Activated T-cell treated with anti-CD3 and anti-CD28 coated beads, Interleukin-2, amount 50 U/mL, for 4 hours (primary cell): ENCODE measurements around the gene DHX16. TPM values are rescaled to one million over a fixed set of nuclear protein-coding genes. Genes with fewer than 3 reads are reported as not detected.
A peak's percentile ranks its signal among the peaks of the same experiment; 100 is the strongest.

Experiments
- ATAC-seq, 2 donors: fragments of 200-7000 bp; cut with Tn5 transposase; one replicate each; pipeline ENCODE4 v1.10.0; 2021
- DNase-seq: peaks from one replicate; pipeline ENCODE4 v3.0.0-alpha.2; 2020
- H3K27me3 Mint-ChIP-seq: one replicate; pipeline ENCODE4 v1.8.0; 2021; ENCODE audit warnings: low read depth, mixed read lengths
- H3K36me3 Mint-ChIP-seq: one replicate; pipeline ENCODE4 v1.8.0; 2022; ENCODE audit warnings: mixed read lengths; ENCODE audit not compliant: insufficient read depth
- H3K4me1 Mint-ChIP-seq: one replicate; pipeline ENCODE4 v1.8.0; 2021; ENCODE audit warnings: low read depth, mixed read lengths
- H3K4me3 Mint-ChIP-seq: one replicate; pipeline ENCODE4 v1.8.0; 2021; ENCODE audit warnings: mild to moderate bottlenecking, moderate library complexity, mixed read lengths
- H3K9me3 Mint-ChIP-seq: one replicate; pipeline ENCODE4 v1.8.0; 2021; ENCODE audit warnings: mixed read lengths
- total RNA-seq, 3 donors: library from RNA; stranded (reverse); gene quantifications; one replicate each; pipeline ENCODE4 v1.2.1, GENCODE V29; 2021

The DHX16 gene
- total RNA-seq, 3 donors from 2014 or later, result 54.2 to 57.2 (median 54.8) TPM

DNA sequence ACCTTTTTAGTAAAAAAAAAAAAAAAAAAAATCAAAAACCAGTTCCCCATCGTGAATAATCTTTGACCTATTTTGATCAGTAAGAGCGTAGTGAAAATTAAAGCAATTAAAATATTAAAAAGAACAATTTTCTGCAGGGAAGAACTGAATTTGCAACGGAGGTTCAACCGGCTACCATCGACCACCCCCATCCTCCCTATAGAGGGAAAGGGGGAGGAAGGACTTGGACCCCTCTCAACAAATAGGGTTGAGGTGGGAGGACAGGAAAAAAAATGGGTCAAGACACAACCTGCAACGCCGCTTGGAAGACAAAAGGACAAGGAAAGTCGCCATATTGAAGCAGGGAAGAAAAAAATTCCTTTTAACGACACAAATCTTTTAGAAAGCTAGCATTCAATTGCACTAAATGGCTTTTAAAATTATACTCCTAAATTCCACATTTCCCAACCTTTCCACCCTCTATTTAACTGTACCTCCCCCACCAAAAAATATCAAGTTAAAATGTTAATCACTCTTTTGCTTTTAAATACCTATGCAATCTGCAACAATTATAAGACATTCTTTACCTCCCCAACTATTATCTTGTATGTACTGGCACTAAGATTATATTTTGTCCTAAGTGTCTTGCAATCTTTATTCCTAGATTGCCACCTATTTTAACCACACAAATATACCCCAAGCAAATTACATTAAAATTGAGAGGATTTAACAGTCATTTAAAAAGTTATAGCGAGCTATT lies 57.4 kb downstream of the DHX16 start:
- Mint-ChIP-seq H3K4me1 (peaks cover 52% of the 10 kb centered on the region), H3K4me3 (peak overlapping the region; percentile 90), H3K27me3 (no peaks in the 10 kb centered on the region), H3K36me3 (peaks cover 44% of the 10 kb centered on the region), H3K9me3 (no peaks in the 10 kb centered on the region)
- ATAC-seq, result no peak
- peak; percentile 21 for DNase-seq

DNA sequence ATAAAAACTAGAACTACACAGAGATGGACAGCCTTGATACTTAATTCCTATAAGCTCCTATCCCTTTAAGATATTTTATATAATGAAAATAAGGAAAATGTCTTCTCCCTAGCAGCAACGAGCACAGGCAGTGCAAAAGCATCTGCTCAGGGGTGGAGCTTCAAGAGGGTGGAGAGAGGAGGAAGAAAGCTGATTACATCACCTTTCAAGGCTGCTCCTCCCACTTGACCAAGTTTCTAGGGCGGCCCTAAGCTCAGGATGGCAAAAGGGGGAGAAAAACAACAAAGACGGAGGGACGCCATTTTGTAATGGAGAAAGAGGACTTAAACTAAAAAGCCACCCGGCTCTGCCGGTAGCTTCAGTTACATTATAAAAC lies 58.0 kb downstream of the DHX16 start:
- peaks cover 58% of the 10 kb centered on the region for H3K4me1 Mint-ChIP-seq
- H3K9me3 Mint-ChIP-seq, result no peaks in the 10 kb centered on the region
- DNase-seq (peak; percentile 76), ATAC-seq (peak; percentile 52 to 56)
- no peaks in the 10 kb centered on the region for H3K27me3 Mint-ChIP-seq
- peaks cover 44% of the 10 kb centered on the region for H3K36me3 Mint-ChIP-seq
- peak overlapping the region; percentile 90 for H3K4me3 Mint-ChIP-seq

DNA sequence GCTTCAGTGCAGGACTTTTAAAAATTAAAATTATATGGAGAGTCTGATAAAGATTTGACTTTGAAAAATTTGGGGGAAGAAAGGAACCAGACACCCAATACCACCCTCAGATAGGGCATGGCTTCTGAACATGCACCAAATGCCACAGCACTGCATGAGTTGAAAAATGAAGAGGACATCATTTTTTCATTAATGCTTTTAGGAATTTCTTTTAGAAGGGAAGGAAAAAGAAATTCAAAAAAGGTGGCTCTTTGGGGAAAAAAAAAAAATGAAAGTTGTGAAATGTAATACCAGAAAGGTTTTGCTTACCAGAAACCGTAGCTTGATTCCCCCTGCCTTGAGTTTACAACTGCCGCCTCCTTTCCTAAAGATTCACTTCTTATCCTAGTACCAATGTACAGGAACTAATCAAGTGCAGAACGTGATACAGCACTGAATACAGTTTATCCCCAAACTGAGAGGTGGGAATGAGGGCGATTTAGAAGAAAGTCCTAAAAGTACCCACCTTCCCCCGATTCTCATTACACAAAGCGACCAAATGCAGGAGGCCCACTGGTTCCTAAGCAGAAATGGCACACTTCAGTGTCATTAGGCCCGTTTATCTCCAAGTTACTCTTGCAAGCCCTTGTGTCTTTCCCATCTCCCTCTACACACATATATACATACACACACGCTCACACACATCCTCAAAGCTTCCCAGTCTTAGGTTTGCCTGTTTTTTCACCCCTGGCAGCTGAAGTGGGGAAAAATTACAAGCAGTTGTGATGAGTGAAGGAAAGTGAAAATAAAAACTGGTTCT lies 58.6 kb downstream of the DHX16 start:
- Mint-ChIP-seq H3K36me3 (peaks cover 44% of the 10 kb centered on the region), H3K4me1 (peaks cover 58% of the 10 kb centered on the region), H3K27me3 (no peaks in the 10 kb centered on the region), H3K9me3 (no peaks in the 10 kb centered on the region), H3K4me3 (peak overlapping the region; percentile 90)
- DNase-seq (no peak), ATAC-seq (no peak)

DNA sequence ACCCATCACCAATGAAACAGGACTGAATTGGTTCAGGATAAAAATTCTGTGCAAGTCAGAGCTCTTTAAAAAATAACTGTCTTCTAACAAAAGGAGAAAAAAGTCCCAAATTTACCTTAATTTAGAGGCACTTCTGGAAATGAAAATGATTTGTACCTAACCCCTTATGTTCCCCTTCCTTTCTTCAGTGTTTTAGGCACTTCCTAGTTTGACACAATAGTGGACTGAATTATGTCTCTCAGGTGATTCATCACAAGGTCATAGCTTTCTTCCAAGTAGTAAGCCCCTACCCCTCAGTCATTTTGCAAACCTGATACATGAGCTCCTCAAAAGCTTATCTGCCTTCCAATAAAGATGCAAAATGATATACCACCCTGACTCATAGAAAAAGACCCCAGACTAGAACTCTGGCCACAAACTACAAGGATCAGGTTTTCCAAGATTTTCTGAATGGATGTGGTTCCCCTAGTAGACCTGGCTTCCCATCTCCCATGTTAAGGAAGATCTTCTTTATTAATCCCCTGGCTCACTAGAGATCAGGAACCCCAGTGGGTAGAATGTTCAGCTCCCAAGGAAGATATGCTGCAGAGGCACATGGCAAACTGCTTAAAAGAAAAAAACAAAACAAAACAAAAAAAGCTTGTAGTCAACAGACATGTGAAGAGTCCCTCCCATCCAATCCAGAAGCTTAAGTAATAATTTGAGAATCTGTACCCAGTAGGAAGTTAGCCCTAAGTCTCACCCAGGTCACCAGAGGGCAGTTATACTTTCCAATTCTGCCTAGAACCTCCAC lies 59.4 kb downstream of the DHX16 start:
- Mint-ChIP-seq H3K9me3 (no peaks in the 10 kb centered on the region), H3K36me3 (peaks cover 43% of the 10 kb centered on the region), H3K4me3 (peak overlapping the region; percentile 90), H3K4me1 (peaks cover 58% of the 10 kb centered on the region), H3K27me3 (no peaks in the 10 kb centered on the region)
- ATAC-seq (peak in 1 of 2 donors; percentile 15), DNase-seq (no peak)

DNA sequence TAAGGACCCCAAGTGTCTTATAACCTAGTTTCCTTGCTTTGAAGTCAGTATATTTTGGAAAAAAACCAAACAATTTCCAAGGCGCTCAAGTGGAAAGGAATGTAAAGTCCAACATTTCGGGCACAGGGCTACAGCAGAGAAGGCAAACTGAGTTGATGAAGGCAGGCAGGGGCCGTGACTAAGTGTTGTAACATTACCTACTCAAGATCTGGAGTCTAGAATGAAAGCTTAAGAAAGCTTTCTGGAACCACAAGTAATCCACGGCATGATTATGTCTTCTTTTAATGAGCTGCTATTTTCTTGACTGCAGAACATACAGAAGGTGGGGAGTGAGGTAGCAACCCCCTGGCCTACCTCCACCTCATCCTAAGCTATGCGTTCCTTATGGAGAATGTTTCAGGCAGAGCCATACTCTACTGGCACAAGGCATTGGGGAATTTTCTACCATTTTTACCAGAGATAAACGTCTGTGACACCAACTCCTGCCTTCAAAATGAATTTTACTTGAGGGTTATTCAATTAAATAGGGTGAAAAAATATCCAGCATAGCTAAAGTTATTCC lies 60.0 kb downstream of the DHX16 start:
- peaks cover 56% of the 10 kb centered on the region for H3K4me1 Mint-ChIP-seq
- H3K36me3 Mint-ChIP-seq, result peaks cover 44% of the 10 kb centered on the region
- DNase-seq (no peak), ATAC-seq (no peak)
- peak overlapping the region; percentile 90 for H3K4me3 Mint-ChIP-seq
- H3K27me3 Mint-ChIP-seq, result no peaks in the 10 kb centered on the region
- H3K9me3 Mint-ChIP-seq, result no peaks in the 10 kb centered on the region

DNA sequence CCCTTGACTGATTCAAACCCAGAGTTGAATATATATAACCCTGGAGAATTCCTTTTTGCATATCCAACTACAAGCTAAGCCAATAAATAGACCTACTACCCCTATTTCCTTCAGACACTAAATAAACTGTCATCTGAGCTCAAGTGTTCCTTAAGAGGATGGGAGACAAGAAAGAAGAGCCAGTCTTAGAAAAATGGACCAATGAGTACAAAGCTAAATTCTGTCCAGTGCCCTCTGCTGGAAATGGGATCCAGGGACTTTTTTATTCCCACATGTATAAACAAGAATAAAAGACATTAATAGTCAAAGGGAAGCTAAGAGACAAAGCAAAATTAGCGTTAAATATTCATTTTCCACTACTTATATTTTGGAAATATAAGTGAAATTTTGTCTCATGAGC lies 60.6 kb downstream of the DHX16 start:
- Mint-ChIP-seq H3K9me3 (no peaks in the 10 kb centered on the region), H3K36me3 (peaks cover 49% of the 10 kb centered on the region), H3K4me1 (peaks cover 61% of the 10 kb centered on the region), H3K4me3 (peak overlapping the region; percentile 4), H3K27me3 (no peaks in the 10 kb centered on the region)
- ATAC-seq (no peak), DNase-seq (no peak)

DNA sequence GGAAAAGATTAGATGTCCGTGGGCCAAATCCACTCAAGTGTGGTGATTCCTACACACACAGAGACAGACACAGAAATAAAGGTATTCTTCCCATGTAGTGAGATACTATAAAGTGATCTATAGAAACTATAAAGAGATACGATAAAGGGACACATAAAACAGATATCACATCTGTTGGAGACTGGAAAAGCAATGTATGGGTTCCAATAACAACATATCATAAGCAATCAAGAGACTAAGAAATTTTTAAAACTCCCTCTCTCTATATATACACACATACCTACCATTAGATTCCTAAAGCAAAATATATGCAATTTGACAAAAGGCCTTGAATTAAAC lies 61.0 kb downstream of the DHX16 start:
- no peak overlapping the region for H3K4me3 Mint-ChIP-seq
- H3K36me3 Mint-ChIP-seq, result peaks cover 46% of the 10 kb centered on the region
- H3K27me3 Mint-ChIP-seq, result no peaks in the 10 kb centered on the region
- ATAC-seq (no peak), DNase-seq (no peak)
- no peaks in the 10 kb centered on the region for H3K9me3 Mint-ChIP-seq
- peaks cover 61% of the 10 kb centered on the region for H3K4me1 Mint-ChIP-seq

DNA sequence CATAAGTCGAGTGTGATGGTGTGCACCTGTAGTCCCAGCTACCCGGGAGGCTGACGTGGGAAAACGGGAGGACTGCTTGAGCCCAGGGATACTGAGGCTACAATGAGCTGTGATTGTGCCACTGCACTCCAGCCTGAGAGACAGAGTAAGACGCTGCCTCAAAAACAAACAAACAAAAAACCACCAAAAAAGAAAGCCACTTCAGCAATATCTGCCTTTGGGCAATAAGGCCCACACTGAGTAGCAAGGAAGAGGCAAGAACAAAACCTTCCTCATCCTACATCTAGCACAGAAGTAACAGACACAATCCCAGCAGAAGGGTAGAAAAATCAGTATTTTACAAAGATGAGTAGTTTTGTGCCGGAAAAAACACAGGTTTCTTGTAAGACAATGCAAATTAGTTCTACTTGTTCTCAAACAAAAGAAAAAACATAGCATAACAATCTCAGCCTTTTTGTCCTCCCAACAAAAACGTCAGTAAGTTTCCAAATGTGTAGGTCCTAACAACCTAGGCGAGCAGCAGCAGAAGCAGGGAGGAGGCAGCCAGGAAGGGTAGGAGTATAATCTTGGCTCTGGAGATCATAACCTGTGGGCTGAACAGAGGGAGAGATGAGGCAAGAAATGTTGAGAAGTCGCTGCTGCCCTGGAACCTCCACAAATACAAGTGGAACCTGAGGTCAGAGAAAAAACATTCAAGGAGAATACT lies 61.5 kb downstream of the DHX16 start:
- Mint-ChIP-seq H3K4me3 (no peak overlapping the region), H3K36me3 (peaks cover 46% of the 10 kb centered on the region)

DNA sequence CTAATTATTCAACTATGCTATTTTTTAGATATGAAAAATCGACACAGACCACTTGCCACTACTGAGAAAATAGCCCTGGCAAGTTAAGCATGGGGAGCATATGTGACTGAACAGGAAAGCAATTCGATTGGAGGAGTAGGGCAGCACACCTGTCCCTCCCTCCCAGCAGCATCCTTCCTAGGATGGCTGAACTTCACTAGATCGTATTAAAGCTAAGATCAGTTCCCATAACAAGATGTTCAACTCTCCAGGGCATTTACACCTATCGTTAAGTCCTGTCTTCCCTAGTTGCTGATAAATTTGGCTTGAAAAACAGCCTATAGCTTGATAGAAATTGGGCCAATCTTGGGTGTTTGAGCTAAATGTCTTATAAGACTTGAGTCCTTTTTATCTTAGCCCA lies 62.7 kb downstream of the DHX16 start:
- peaks cover 45% of the 10 kb centered on the region for H3K36me3 Mint-ChIP-seq
- ATAC-seq, result no peak
- H3K27me3 Mint-ChIP-seq, result no peaks in the 10 kb centered on the region
- H3K4me3 Mint-ChIP-seq, result no peak overlapping the region
- H3K9me3 Mint-ChIP-seq, result no peaks in the 10 kb centered on the region
- H3K4me1 Mint-ChIP-seq, result peaks cover 64% of the 10 kb centered on the region
- DNase-seq, result no peak

More for the DNA sequence above, 61.5 kb downstream of the DHX16 start:
- DNase-seq, result no peak
- peaks cover 61% of the 10 kb centered on the region for H3K4me1 Mint-ChIP-seq
- ATAC-seq, result no peak
- H3K9me3 Mint-ChIP-seq, result no peaks in the 10 kb centered on the region
- H3K27me3 Mint-ChIP-seq, result no peaks in the 10 kb centered on the region

DNA sequence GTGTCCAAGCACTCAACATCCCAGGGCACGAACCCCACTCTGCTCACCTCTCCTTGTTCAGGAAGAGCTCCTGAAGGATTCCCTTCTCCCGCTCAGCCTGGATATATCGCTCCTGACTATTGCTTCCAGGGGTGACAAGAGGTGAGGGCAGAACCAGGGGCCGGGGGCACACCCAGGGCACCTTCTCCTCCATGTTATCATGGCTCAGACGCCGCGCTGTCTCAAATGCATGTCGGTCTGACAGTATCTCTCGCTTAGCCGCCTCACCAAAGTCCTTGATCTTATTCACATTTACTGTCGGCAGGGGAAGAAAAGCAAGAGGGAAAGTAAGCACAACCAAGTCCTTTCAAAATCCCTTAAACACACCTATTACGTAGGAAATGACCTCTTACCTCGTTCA lies 68.8 kb downstream of the DHX16 start:
- Mint-ChIP-seq H3K9me3 (no peaks in the 10 kb centered on the region), H3K4me1 (peaks cover 26% of the 10 kb centered on the region), H3K27me3 (no peaks in the 10 kb centered on the region), H3K4me3 (no peak overlapping the region), H3K36me3 (peaks cover 53% of the 10 kb centered on the region)
- ATAC-seq, result no peak
- no peak for DNase-seq

Other genes starting within 250 kb of the DHX16 start
- gene HLA-E, start 183.5 kb downstream of the DHX16 start, total RNA-seq, result 1,000 to 10,000 TPM in 1 of 3 donors, 100 to 1,000 TPM in 2; 695 to 1,026 (median 934) TPM
- 100 to 1,000 TPM; 134 to 142 (median 138) TPM for gene GNL1, start 116.5 kb downstream of the DHX16 start, total RNA-seq
- 10 to 100 TPM; 41.3 to 49.3 (median 43.8) TPM for gene PRR3, start 115.7 kb downstream of the DHX16 start, total RNA-seq
- 100 to 1,000 TPM; 167 to 181 (median 181) TPM for gene ABCF1, start 101.6 kb downstream of the DHX16 start, total RNA-seq
- gene PPP1R10, start 55.8 kb downstream of the DHX16 start, total RNA-seq, result 100 to 1,000 TPM; 102 to 106 (median 106) TPM
- gene MRPS18B, start 55.2 kb downstream of the DHX16 start, total RNA-seq, result 100 to 1,000 TPM in 2 of 3 donors, 10 to 100 TPM in 1; 98.6 to 108 (median 103) TPM
- 10 to 100 TPM in 1 of 3 donors, 1 to 10 TPM in 2; 5.9 to 10.3 (median 9.5) TPM for gene ATAT1, start 46.1 kb downstream of the DHX16 start, total RNA-seq
- 10 to 100 TPM; 34.7 to 36.7 (median 36.6) TPM for gene C6orf136, start 25.9 kb downstream of the DHX16 start, total RNA-seq
- gene PPP1R18, start 13.6 kb upstream of the DHX16 start, total RNA-seq, result 100 to 1,000 TPM; 148 to 176 (median 148) TPM
- 10 to 100 TPM in 2 of 3 donors, 1 to 10 TPM in 1; 9.7 to 10.5 (median 10.2) TPM for gene NRM, start 18.0 kb upstream of the DHX16 start, total RNA-seq
- gene MDC1, start 44.3 kb upstream of the DHX16 start, total RNA-seq, result 10 to 100 TPM; 65.4 to 69.5 (median 65.8) TPM
- gene TUBB, start 47.3 kb upstream of the DHX16 start, total RNA-seq, result 1,000 to 10,000 TPM; 1,153 to 1,485 (median 1,301) TPM
- gene FLOT1, start 69.7 kb upstream of the DHX16 start, total RNA-seq, result 10 to 100 TPM; 93.0 to 98.1 (median 95.0) TPM
- 100 to 1,000 TPM; 519 to 552 (median 531) TPM for gene IER3, start 71.5 kb upstream of the DHX16 start, total RNA-seq
- gene DDR1, start 211.5 kb upstream of the DHX16 start, total RNA-seq, result 10 to 100 TPM; 13.9 to 23.1 (median 14.2) TPM
- 10 to 100 TPM; 69.6 to 74.0 (median 73.8) TPM for gene GTF2H4, start 235.2 kb upstream of the DHX16 start, total RNA-seq
- gene VARS2, start 241.2 kb upstream of the DHX16 start, total RNA-seq, result 10 to 100 TPM; 73.6 to 95.1 (median 79.3) TPM